Dermis blood vessel endothelial cell (primary cell): Measurements from ENCODE around the gene BTBD2. TPM values are rescaled to one million over a fixed set of nuclear protein-coding genes. Genes with fewer than 3 reads are reported as not detected.

Source experiments
- DNase-seq: peaks from one replicate; pipeline ENCODE4 v3.0.0; 2010
- total RNA-seq: library from RNA; depleted of rRNA; stranded (reverse); fragments of >200 nt; gene quantifications from 2 replicates; pipeline ENCODE4 v1.2.3, GENCODE V29; 2014

The BTBD2 gene
- total RNA-seq, 1 donor from 2014 or later: 51.7 TPM

GRCh38 chr19:2050349-2050990, 35.0 kb upstream of the BTBD2 start:
- DNase-seq: no peak

- peak; percentile 64 for DNase-seq
These were observed 34.3 kb upstream of the BTBD2 start for GRCh38 chr19:2049741-2050348.

- DNase-seq: peak; percentile 39
These were observed 33.6 kb upstream of the BTBD2 start for GRCh38 chr19:2048959-2049740.

GRCh38 chr19:2048104-2048958, 32.8 kb upstream of the BTBD2 start:
- no peak for DNase-seq

- DNase-seq: peak; percentile 80
These were observed 32.1 kb upstream of the BTBD2 start for GRCh38 chr19:2047449-2048103.

GRCh38 chr19:2047076-2047448, 31.5 kb upstream of the BTBD2 start:
- no peak for DNase-seq

GRCh38 chr19:2046046-2046907, 30.8 kb upstream of the BTBD2 start:
- no peak for DNase-seq

- DNase-seq: no peak
These were observed 30.1 kb upstream of the BTBD2 start for GRCh38 chr19:2045501-2046045.

- no peak for DNase-seq
These were observed 29.4 kb upstream of the BTBD2 start for GRCh38 chr19:2044709-2045500.

- no peak for DNase-seq
These were observed 28.6 kb upstream of the BTBD2 start for GRCh38 chr19:2043961-2044708.

GRCh38 chr19:2043251-2043641, 27.7 kb upstream of the BTBD2 start:
- no peak for DNase-seq

GRCh38 chr19:2042485-2043250, 27.2 kb upstream of the BTBD2 start:
- no peak for DNase-seq

GRCh38 chr19:2041683-2042484, 26.4 kb upstream of the BTBD2 start:
- peak; percentile 95 for DNase-seq

GRCh38 chr19:2041433-2041682, 25.8 kb upstream of the BTBD2 start:
- no peak for DNase-seq

GRCh38 chr19:2040647-2041432, 25.3 kb upstream of the BTBD2 start:
- DNase-seq: no peak

- DNase-seq: no peak
These were observed 24.6 kb upstream of the BTBD2 start for GRCh38 chr19:2039959-2040646.
